HepG2 (cell line): ENCODE results near the gene PTPN2.

Experiments
- CBX2 ChIP-seq, 2 experiments: fragments of 200-600 bp in 1 of 2; sonication (generic); formaldehyde crosslinking in 1 of 2; IDR thresholded peaks; 2 replicates each; pipeline versions ENCODE4 v1.7.0 to v1.8.1; 2018 to 2022; ENCODE audit warnings: low read depth in 2 of 2, low read length in 1 of 2, mild to moderate bottlenecking in 1 of 2, missing genetic modification reagents in 1 of 2
- EZH2 ChIP-seq: conservative IDR thresholded peaks from 2 replicates; pipeline ENCODE4 v1.6.1; 2012; ENCODE audit warnings: mild to moderate bottlenecking, low read depth, low read length, moderate library complexity

GRCh38 chr18:12747530-12748315, 136.3 kb downstream of the PTPN2 start:
- TF ChIP-seq CBX2 (IDR thresholded peaks at IDR 0.05; ENCODE audit: low read depth, low read length) (no peak), CBX2 (CRISPR knock-in tag; IDR thresholded peaks at IDR 0.05; ENCODE audit: low read depth) (no peak), EZH2 (no peak)
